MG63 (cell line): Measurements from ENCODE around the gene PRAMEF20. TPM values are rescaled to one million over a fixed set of nuclear protein-coding genes. Genes with fewer than 3 reads are reported as not detected.
"Not testable (repeated sequence)": the region's sequence is repeated elsewhere in the genome, so short reads cannot be mapped to it uniquely, and the experiment has no call there.

Experiments used
- DNase-seq: peaks from one replicate; pipeline ENCODE4 v3.0.0-alpha.2; 2020
- H3K27me3 ChIP-seq: fragments of 250-450 bp; sonication (Bioruptor Pico); 2 replicates; pipeline ENCODE4 v1.5.1; 2020; ENCODE audit warnings: mild to moderate bottlenecking, moderate library complexity
- H3K36me3 ChIP-seq: fragments of 250-450 bp; sonication (Bioruptor Pico); 2 replicates; pipeline ENCODE4 v1.5.1; 2020; ENCODE audit warnings: mild to moderate bottlenecking, moderate library complexity
- H3K4me3 ChIP-seq: fragments of 250-450 bp; sonication (Bioruptor Pico); 2 replicates; pipeline ENCODE4 v1.5.1; 2020; ENCODE audit warnings: mild to moderate bottlenecking, moderate library complexity
- H3K9me3 ChIP-seq: fragments of 250-450 bp; sonication (Bioruptor Pico); 2 replicates; pipeline ENCODE4 v1.5.1; 2020; ENCODE audit warnings: mild to moderate bottlenecking, moderate library complexity
- total RNA-seq: library from RNA; depleted of rRNA; stranded (reverse); fragments of >200 nt; shearing (Covaris generic); gene quantifications from 2 replicates; pipeline ENCODE4 v1.2.3, GENCODE V29; 2014; ENCODE audit warnings: low replicate concordance; rRNA removed

The PRAMEF20 gene
- total RNA-seq, result not detected in 2 replicates

GRCh38 chr1:13410150-13410549 lies at the start of gene PRAMEF20:
TSS of gene PRAMEF20 (plus strand) at chr1:13410450. CDS start at chr1:13416355, 5,905 bp downstream.
- H3K9me3 ChIP-seq, DNase-seq, H3K4me3 ChIP-seq, H3K27me3 ChIP-seq, H3K36me3 ChIP-seq: not testable (repeated sequence)

- H3K9me3 ChIP-seq, DNase-seq, H3K27me3 ChIP-seq, H3K36me3 ChIP-seq, H3K4me3 ChIP-seq: not testable (repeated sequence)
Measured at GRCh38 chr1:13362364-13362763, 47.9 kb upstream of the PRAMEF20 start.

- H3K27me3 ChIP-seq, DNase-seq, H3K4me3 ChIP-seq: not testable (repeated sequence)
Measured at GRCh38 chr1:13364928-13365327, 45.3 kb upstream of the PRAMEF20 start.

GRCh38 chr1:13366536-13366935 lies 43.7 kb upstream of the PRAMEF20 start:
- not testable (repeated sequence) for H3K36me3 ChIP-seq, DNase-seq, H3K9me3 ChIP-seq, H3K27me3 ChIP-seq, H3K4me3 ChIP-seq

More at GRCh38 chr1:13364928-13365327, 45.3 kb upstream of the PRAMEF20 start:
- H3K36me3 ChIP-seq, H3K9me3 ChIP-seq: not testable (repeated sequence)

GRCh38 chr1:13368544-13368943 lies 41.7 kb upstream of the PRAMEF20 start:
- not testable (repeated sequence) for H3K4me3 ChIP-seq, H3K36me3 ChIP-seq, H3K27me3 ChIP-seq, H3K9me3 ChIP-seq
- DNase-seq, result peak; percentile 7

GRCh38 chr1:13378983-13379382 lies 31.3 kb upstream of the PRAMEF20 start:
- H3K27me3 ChIP-seq, H3K4me3 ChIP-seq, H3K36me3 ChIP-seq, H3K9me3 ChIP-seq, DNase-seq: not testable (repeated sequence)

GRCh38 chr1:13380380-13380779 lies 29.9 kb upstream of the PRAMEF20 start:
- not testable (repeated sequence) for DNase-seq, H3K36me3 ChIP-seq, H3K9me3 ChIP-seq, H3K4me3 ChIP-seq, H3K27me3 ChIP-seq

GRCh38 chr1:13389332-13389731 lies 20.9 kb upstream of the PRAMEF20 start, which contains the start of gene PRAMEF17:
TSS of gene PRAMEF17 (plus strand) at chr1:13389632. CDS start at chr1:13389658, 26 bp downstream.
- H3K27me3 ChIP-seq, H3K4me3 ChIP-seq, H3K36me3 ChIP-seq, H3K9me3 ChIP-seq, DNase-seq: not testable (repeated sequence)

- H3K4me3 ChIP-seq, H3K27me3 ChIP-seq, H3K36me3 ChIP-seq, H3K9me3 ChIP-seq, DNase-seq: not testable (repeated sequence)
Measured at GRCh38 chr1:13393004-13393403, 17.2 kb upstream of the PRAMEF20 start.

- not testable (repeated sequence) for DNase-seq
Measured at GRCh38 chr1:13394761-13395160, 15.5 kb upstream of the PRAMEF20 start.

GRCh38 chr1:13395311-13395710 lies 14.9 kb upstream of the PRAMEF20 start:
- H3K4me3 ChIP-seq, H3K27me3 ChIP-seq, H3K9me3 ChIP-seq, H3K36me3 ChIP-seq, DNase-seq: not testable (repeated sequence)

More at GRCh38 chr1:13394761-13395160, 15.5 kb upstream of the PRAMEF20 start:
- H3K36me3 ChIP-seq, H3K4me3 ChIP-seq, H3K9me3 ChIP-seq, H3K27me3 ChIP-seq: not testable (repeated sequence)

- H3K9me3 ChIP-seq, result no peaks in the 10 kb centered on the region
- DNase-seq, result no peak
- no peaks in the 10 kb centered on the region for H3K36me3 ChIP-seq
- H3K27me3 ChIP-seq, result no peaks in the 10 kb centered on the region
- no peak overlapping the region for H3K4me3 ChIP-seq
Measured at GRCh38 chr1:13407811-13408210, 2.4 kb upstream of the PRAMEF20 start.

GRCh38 chr1:13430495-13430894 lies 20.2 kb downstream of the PRAMEF20 start:
- Histone ChIP-seq H3K27me3 (no peaks in the 10 kb centered on the region), H3K36me3 (no peaks in the 10 kb centered on the region), H3K4me3 (no peak overlapping the region), H3K9me3 (no peaks in the 10 kb centered on the region)
- no peak for DNase-seq

- Histone ChIP-seq H3K36me3 (no peaks in the 10 kb centered on the region), H3K4me3 (no peak overlapping the region), H3K9me3 (no peaks in the 10 kb centered on the region), H3K27me3 (no peaks in the 10 kb centered on the region)
- no peak for DNase-seq
Measured at GRCh38 chr1:13432251-13432650, 22.0 kb downstream of the PRAMEF20 start.

- not testable (repeated sequence) for H3K4me3 ChIP-seq, H3K36me3 ChIP-seq, DNase-seq, H3K27me3 ChIP-seq, H3K9me3 ChIP-seq
Measured at GRCh38 chr1:13433694-13434358, 23.6 kb downstream of the PRAMEF20 start.

- no peaks in the 10 kb centered on the region for H3K36me3 ChIP-seq
- no peak overlapping the region for H3K4me3 ChIP-seq
- no peak for DNase-seq
- no peaks in the 10 kb centered on the region for H3K9me3 ChIP-seq
- H3K27me3 ChIP-seq, result no peaks in the 10 kb centered on the region
Measured at GRCh38 chr1:13435458-13435857, 25.2 kb downstream of the PRAMEF20 start.

GRCh38 chr1:13439104-13439783 lies 29.0 kb downstream of the PRAMEF20 start:
- H3K4me3 ChIP-seq, H3K27me3 ChIP-seq, H3K36me3 ChIP-seq, H3K9me3 ChIP-seq, DNase-seq: not testable (repeated sequence)
